Lower leg skin (tissue), 3 donors: ENCODE data around the gene DUSP15.

Experiments used
- CTCF ChIP-seq, 3 donors: fragments of 450-650 bp; IDR thresholded peaks; one replicate each; pipeline ENCODE4 v1.5.1; 2016; ENCODE audit warnings: antibody characterized with exemption in 3 of 3, mild to moderate bottlenecking in 3 of 3, moderate library complexity in 2 of 3
- POLR2A ChIP-seq, 2 donors: fragments of 450-650 bp; IDR thresholded peaks; one replicate each; pipeline ENCODE4 v1.6.1; 2016 to 2017; ENCODE audit warnings: antibody characterized with exemption in 2 of 2, mild to moderate bottlenecking in 1 of 2, moderate library complexity in 1 of 2

- TF ChIP-seq CTCF (IDR thresholded peaks at IDR 0.05) (no peak), POLR2A (IDR thresholded peaks at IDR 0.05) (no peak)
Observed at GRCh38 chr20:31838646-31839292, 31.6 kb downstream of the DUSP15 start.
